Common myeloid progenitor, CD34-positive (primary cell): ENCODE measurements around the gene NOL4L.
A peak's percentile ranks its signal among the peaks of the same experiment; 100 is the strongest.

Experiments used
- CTCF ChIA-PET: fragments of 350-600 bp; sonication (Branson Sonifier 250); formaldehyde crosslinking; loops from one replicate; lab custom pipeline; 2021; ENCODE audit warnings: antibody characterized with exemption; lab: Charles Lee
- POLR2A ChIA-PET: fragments of 350-600 bp; sonication (Branson Sonifier 250); formaldehyde crosslinking; loops from one replicate; lab custom pipeline; 2021; ENCODE audit warnings: antibody characterized with exemption; lab: Charles Lee
- DNase-seq, 3 donors: peaks; one replicate each; pipeline versions ENCODE4 v3.0.0 to v3.0.0-alpha.2; 2013
- H3K27ac ChIP-seq, 2 experiments: 1 replicate in 1 of 2; 2 replicates in 1 of 2; pipeline ENCODE4 v1.7.0; 2013; ENCODE audit warnings: inconsistent platforms in 2 of 2, low read length in 2 of 2, mild to moderate bottlenecking in 2 of 2, low read depth in 1 of 2, moderate library complexity in 1 of 2; ENCODE audit not compliant: severe bottlenecking in 2 of 2, insufficient read depth in 1 of 2, poor library complexity in 1 of 2
- H3K27me3 ChIP-seq, 5 experiments: replicated peaks in 2 of 5; 1 replicate in 3 of 5; 2 replicates in 2 of 5; pipeline versions ENCODE4 v1.6.1 to v1.7.0; 2013; ENCODE audit warnings: low read length in 4 of 5, mild to moderate bottlenecking in 2 of 5, moderate library complexity in 2 of 5, inconsistent platforms in 1 of 5; ENCODE audit not compliant: insufficient read depth in 5 of 5, control insufficient read depth in 4 of 5
- H3K36me3 ChIP-seq, 4 experiments: 1 replicate in 2 of 4; 2 replicates in 2 of 4; pipeline versions ENCODE4 v1.6.1 to v1.7.0; 2013; ENCODE audit warnings: low read length in 3 of 4, control low read depth in 1 of 4, mild to moderate bottlenecking in 1 of 4; ENCODE audit not compliant: control insufficient read depth in 4 of 4, insufficient read depth in 4 of 4
- H3K4me1 ChIP-seq, 4 experiments: 1 replicate in 3 of 4; 2 replicates in 1 of 4; pipeline versions ENCODE4 v1.6.1 to v1.7.1; 2013; ENCODE audit warnings: low read length in 3 of 4, mild to moderate bottlenecking in 3 of 4, control low read depth in 1 of 4, inconsistent platforms in 1 of 4, moderate library complexity in 1 of 4; ENCODE audit not compliant: control insufficient read depth in 4 of 4, insufficient read depth in 4 of 4; ENCODE audit errors: control extremely low read depth in 1 of 4
- H3K4me3 ChIP-seq, 7 experiments: 1 replicate in 4 of 7; 2 replicates in 3 of 7; pipeline versions ENCODE4 v1.5.1 to v1.7.0; 2013; ENCODE audit warnings: mild to moderate bottlenecking in 7 of 7, low read length in 6 of 7, moderate library complexity in 6 of 7, inconsistent platforms in 2 of 7, low read depth in 2 of 7, control low read depth in 1 of 7; ENCODE audit not compliant: insufficient read depth in 4 of 7, control insufficient read depth in 1 of 7; ENCODE audit errors: extremely low read depth in 1 of 7
- H3K9me3 ChIP-seq, 5 experiments: 1 replicate in 4 of 5; 2 replicates in 1 of 5; pipeline versions ENCODE4 v1.6.1 to v1.7.1; 2013; ENCODE audit warnings: low read length in 4 of 5, mild to moderate bottlenecking in 2 of 5, inconsistent platforms in 1 of 5, low read depth in 1 of 5, moderate library complexity in 1 of 5; ENCODE audit not compliant: control insufficient read depth in 4 of 5, insufficient read depth in 2 of 5; ENCODE audit errors: control extremely low read depth in 1 of 5
- WGBS: methylation state at CpG from one replicate; pipeline ENCODE4 v1.1.5; 2013; ENCODE audit not compliant: insufficient coverage; 5-methylcytosine and 5-hydroxymethylcytosine counted together

NOL4L gene

GRCh38 chr20:32480371-32481241, 104.5 kb downstream of the NOL4L start:
- POLR2A ChIA-PET: interaction anchor here (0.5 kb wide), 1 partner anchor 59 kb away, joined by 3 read pairs; no protein-coding TSS in a partner anchor
- no peak overlapping the region for H3K27ac ChIP-seq
- peak overlapping the region in 2 of 7 experiments; percentile 14 to 85 for H3K4me3 ChIP-seq
- peaks cover 10 to 81% (median 81%) of the 10 kb centered on the region in 4 experiments for H3K4me1 ChIP-seq
- no peaks in the 10 kb centered on the region for H3K9me3 ChIP-seq
- CTCF ChIA-PET: interaction anchor here (0.5 to 2.7 kb wide), 7 partner anchors 9 to 293 kb away, joined by 4 to 13 read pairs (median 5); no protein-coding TSS in a partner anchor
- H3K27me3 ChIP-seq: no peaks in the 10 kb centered on the region
- 88% methylated on average over 9 of the region's 12 CpGs for WGBS
- H3K36me3 ChIP-seq: peaks cover 0 to 18% (median 2%) of the 10 kb centered on the region in 4 experiments
- DNase-seq: no peak

DNA sequence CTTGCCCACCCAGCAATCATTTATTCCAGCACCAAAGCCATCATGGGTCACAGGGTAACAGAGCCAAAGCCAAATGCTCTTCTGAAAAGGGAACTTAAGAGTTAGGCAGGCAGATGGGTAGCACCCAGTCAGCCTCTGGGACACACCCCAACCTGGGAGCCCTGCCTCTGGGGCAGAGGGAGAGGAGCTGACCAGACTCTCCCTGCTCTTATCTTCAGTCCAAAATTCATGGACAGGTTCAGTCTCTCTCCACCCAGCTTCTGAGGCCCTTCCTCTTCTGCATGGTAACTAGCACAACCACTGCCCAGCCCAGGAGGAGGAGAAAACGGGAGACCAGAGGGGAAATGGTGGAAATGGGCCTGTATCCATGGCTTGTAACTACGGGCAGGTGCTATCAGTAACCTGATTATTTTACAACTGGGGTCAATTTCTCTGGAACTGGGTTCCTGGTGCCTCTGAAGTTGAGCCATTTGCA, 105.4 kb downstream of the NOL4L start:
- WGBS: 15% methylated on average over 2 of the region's 2 CpGs
- H3K36me3 ChIP-seq: peaks cover 0 to 21% (median 2%) of the 10 kb centered on the region in 4 experiments
- ChIA-PET CTCF (interaction anchor here (0.5 to 2.7 kb wide), 4 partner anchors 9 to 292 kb away, joined by 5 to 13 read pairs (median 7); no protein-coding TSS in a partner anchor), POLR2A (no interaction called here)
- DNase-seq: no peak
- H3K27ac ChIP-seq: peak overlapping the region in 1 of 2 experiments; percentile 20
- H3K27me3 ChIP-seq: no peaks in the 10 kb centered on the region
- H3K9me3 ChIP-seq: no peaks in the 10 kb centered on the region
- peak overlapping the region in 1 of 7 experiments; percentile 28 for H3K4me3 ChIP-seq
- peaks cover 10 to 82% (median 81%) of the 10 kb centered on the region in 4 experiments for H3K4me1 ChIP-seq

DNA sequence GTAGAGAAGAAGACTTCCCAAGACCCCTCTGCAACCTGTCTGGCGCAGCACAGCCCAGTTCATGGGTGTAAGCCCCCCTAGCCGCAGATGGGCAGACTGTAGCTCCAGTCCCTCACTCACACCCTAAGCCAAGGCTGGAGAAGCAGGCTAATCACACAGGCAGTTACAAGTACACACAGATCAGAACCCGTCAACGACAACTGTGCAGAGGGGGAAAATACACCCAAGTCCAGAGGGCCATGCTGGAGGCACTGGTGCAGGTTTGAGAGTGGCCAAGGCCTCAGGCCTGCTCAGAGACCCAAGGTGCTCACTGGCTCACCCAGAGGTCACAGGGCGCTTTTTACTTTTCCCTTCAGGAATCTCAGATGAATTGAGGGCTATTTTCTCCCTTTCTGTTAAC, 106.1 kb downstream of the NOL4L start:
- no peak for DNase-seq
- peaks cover 0 to 28% (median 4%) of the 10 kb centered on the region in 4 experiments for H3K36me3 ChIP-seq
- no peak overlapping the region for H3K4me3 ChIP-seq
- peak overlapping the region in 1 of 2 experiments; percentile 20 for H3K27ac ChIP-seq
- POLR2A ChIA-PET: no interaction called here
- WGBS: 93% methylated on average over 4 of the region's 5 CpGs
- CTCF ChIA-PET: interaction anchor here (1.1 to 1.6 kb wide), 3 partner anchors 29 to 173 kb away, joined by 4 to 6 read pairs (median 4); no protein-coding TSS in a partner anchor
- no peaks in the 10 kb centered on the region for H3K9me3 ChIP-seq
- H3K27me3 ChIP-seq: no peaks in the 10 kb centered on the region
- peaks cover 10 to 86% (median 86%) of the 10 kb centered on the region in 4 experiments for H3K4me1 ChIP-seq

DNA sequence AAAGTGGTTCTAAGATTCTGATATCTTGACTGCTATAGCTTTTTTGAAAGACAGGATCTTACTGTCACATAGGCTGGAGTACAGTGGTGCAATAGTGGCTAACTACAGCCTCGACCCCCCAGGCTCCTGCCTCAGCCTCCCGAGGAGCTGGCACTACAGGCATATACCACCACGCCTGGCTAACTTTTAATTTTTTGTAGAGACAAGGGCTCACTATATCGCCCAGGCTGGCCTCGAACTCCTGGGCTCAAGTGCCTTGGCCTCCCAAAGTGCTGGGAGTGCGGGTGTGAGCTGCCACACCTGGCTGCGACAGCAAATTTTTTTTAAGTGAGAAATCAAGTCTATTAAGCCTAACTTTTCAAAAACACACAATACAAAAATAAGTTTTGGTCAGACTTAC, 106.6 kb downstream of the NOL4L start:
- peaks cover 10 to 90% (median 88%) of the 10 kb centered on the region in 4 experiments for H3K4me1 ChIP-seq

GRCh38 chr20:32477594-32478512, 107.3 kb downstream of the NOL4L start:
- Histone ChIP-seq H3K27me3 (no peaks in the 10 kb centered on the region), H3K4me1 (peaks cover 10 to 96% (median 93%) of the 10 kb centered on the region in 4 experiments), H3K4me3 (peak overlapping the region in 2 of 7 experiments; percentile 10 to 16), H3K27ac (peak overlapping the region in 1 of 2 experiments; percentile 79), H3K9me3 (no peaks in the 10 kb centered on the region), H3K36me3 (peaks cover 0 to 40% (median 10%) of the 10 kb centered on the region in 4 experiments)
- CTCF ChIA-PET: interaction anchor here (0.8 to 1.6 kb wide), 6 partner anchors 14 to 175 kb away, joined by 3 to 6 read pairs (median 4); no protein-coding TSS in a partner anchor
- peak in 2 of 3 donors; percentile 27 to 36 for DNase-seq
- 86% methylated on average over 6 of the region's 11 CpGs for WGBS
- POLR2A ChIA-PET: interaction anchor here (1.6 kb wide), 1 partner anchor 15 kb away, joined by 3 read pairs; no protein-coding TSS in a partner anchor

More for the DNA sequence above, 106.6 kb downstream of the NOL4L start:
- WGBS: 98% methylated on average over 7 of the region's 7 CpGs
- H3K27ac ChIP-seq: peak overlapping the region in 1 of 2 experiments; percentile 9
- ChIA-PET CTCF (interaction anchor here (1.1 to 1.6 kb wide), 3 partner anchors 29 to 174 kb away, joined by 4 to 6 read pairs (median 4); no protein-coding TSS in a partner anchor), POLR2A (no interaction called here)
- peak overlapping the region in 1 of 7 experiments; percentile 10 for H3K4me3 ChIP-seq
- peaks cover 0 to 33% (median 6%) of the 10 kb centered on the region in 4 experiments for H3K36me3 ChIP-seq
- no peaks in the 10 kb centered on the region for H3K9me3 ChIP-seq
- no peaks in the 10 kb centered on the region for H3K27me3 ChIP-seq
- DNase-seq: no peak
